Skeletal muscle tissue (tissue), 5 donors: ENCODE data around the gene C18orf32. TPM values are rescaled to one million over a fixed set of nuclear protein-coding genes. Genes with fewer than 3 reads are reported as not detected.

Experiments used
- H3K27ac ChIP-seq: one replicate; pipeline ENCODE4 v1.7.0; 2013; ENCODE audit warnings: mild to moderate bottlenecking, low read depth, low read length, inconsistent platforms
- H3K27me3 ChIP-seq, 3 donors: one replicate each; pipeline ENCODE4 v1.7.0; 2013; ENCODE audit warnings: low read length in 3 of 3; ENCODE audit not compliant: control insufficient read depth in 3 of 3, insufficient read depth in 3 of 3
- H3K36me3 ChIP-seq, 3 donors: one replicate each; pipeline ENCODE4 v1.7.0; 2013; ENCODE audit warnings: low read length in 3 of 3; ENCODE audit not compliant: control insufficient read depth in 3 of 3, insufficient read depth in 3 of 3
- H3K4me1 ChIP-seq, 3 donors: one replicate each; pipeline ENCODE4 v1.7.0; 2013; ENCODE audit warnings: low read length in 3 of 3, mild to moderate bottlenecking in 3 of 3; ENCODE audit not compliant: control insufficient read depth in 3 of 3, insufficient read depth in 3 of 3
- H3K4me3 ChIP-seq, 3 donors: one replicate each; pipeline ENCODE4 v1.7.0; 2013; ENCODE audit warnings: low read length in 3 of 3
- H3K9ac ChIP-seq, 3 donors: one replicate each; pipeline ENCODE4 v1.7.0; 2013; ENCODE audit warnings: low read length in 3 of 3, mild to moderate bottlenecking in 3 of 3, moderate library complexity in 2 of 3, low read depth in 1 of 3
- H3K9me3 ChIP-seq, 3 donors: one replicate each; pipeline ENCODE4 v1.7.0; 2013; ENCODE audit warnings: low read length in 3 of 3; ENCODE audit not compliant: control insufficient read depth in 3 of 3
- small RNA-seq: library from RNA; depleted of rRNA; stranded (forward); fragments of <200 nt; gene quantifications from one replicate; pipeline ENCODE3, GENCODE V24; 2014
- total RNA-seq: library from RNA; depleted of rRNA; stranded (reverse); fragments of >200 nt; gene quantifications from one replicate; pipeline ENCODE4 v1.2.3, GENCODE V29; 2014
- donor health status: Osteomylitis.

C18orf32 gene
- total RNA-seq, 1 donor from 2014 or later = 4.7 TPM

DNA sequence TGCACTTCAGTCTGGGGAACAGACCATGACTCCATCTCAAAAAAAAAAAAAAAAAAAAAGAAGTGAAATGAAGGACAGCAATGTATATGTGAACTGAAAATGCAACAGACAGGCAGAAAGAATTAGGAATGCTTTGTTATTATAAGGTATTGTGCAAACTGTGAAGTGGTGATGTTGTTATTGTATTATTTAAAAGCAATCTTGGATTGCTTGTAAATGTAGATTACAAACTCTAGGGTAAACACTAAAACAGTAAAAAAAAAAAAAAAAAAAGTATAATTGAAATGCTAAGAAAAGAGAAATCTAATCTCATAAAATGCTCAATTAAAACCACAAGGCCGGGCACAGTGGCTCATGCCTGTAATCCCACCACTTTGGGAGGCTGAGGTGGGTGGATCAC, 51.9 kb downstream of the C18orf32 start:
- Histone ChIP-seq H3K36me3 (no peaks in the 10 kb centered on the region), H3K4me1 (peaks cover 6 to 10% (median 9%) of the 10 kb centered on the region in 3 donors), H3K4me3 (no peak overlapping the region), H3K27me3 (no peaks in the 10 kb centered on the region), H3K27ac (no peak overlapping the region), H3K9me3 (no peaks in the 10 kb centered on the region), H3K9ac (no peak overlapping the region)

DNA sequence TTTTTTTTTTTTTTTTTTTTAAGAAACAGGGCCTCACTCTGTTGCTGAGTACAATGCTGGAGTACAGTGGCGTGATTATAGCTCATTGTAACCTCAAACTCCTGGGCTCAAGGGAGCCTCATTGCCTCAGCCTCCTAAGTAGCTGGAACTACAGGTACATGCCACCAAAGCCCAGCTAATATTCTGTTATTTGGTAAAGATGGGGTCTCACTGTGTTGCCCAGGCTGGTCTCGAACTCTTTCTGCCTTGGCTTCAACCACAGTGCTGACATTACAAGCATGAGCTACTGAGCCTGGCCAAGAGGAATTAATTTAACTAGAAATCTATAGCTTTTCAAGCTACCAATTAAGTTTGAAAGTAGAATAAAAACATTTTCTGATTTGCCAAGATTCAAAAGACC, 54.4 kb downstream of the C18orf32 start:
- H3K4me3 ChIP-seq = no peak overlapping the region
- H3K9ac ChIP-seq = no peak overlapping the region
- peaks cover 0 to 5% (median 5%) of the 10 kb centered on the region in 3 donors for H3K36me3 ChIP-seq

DNA sequence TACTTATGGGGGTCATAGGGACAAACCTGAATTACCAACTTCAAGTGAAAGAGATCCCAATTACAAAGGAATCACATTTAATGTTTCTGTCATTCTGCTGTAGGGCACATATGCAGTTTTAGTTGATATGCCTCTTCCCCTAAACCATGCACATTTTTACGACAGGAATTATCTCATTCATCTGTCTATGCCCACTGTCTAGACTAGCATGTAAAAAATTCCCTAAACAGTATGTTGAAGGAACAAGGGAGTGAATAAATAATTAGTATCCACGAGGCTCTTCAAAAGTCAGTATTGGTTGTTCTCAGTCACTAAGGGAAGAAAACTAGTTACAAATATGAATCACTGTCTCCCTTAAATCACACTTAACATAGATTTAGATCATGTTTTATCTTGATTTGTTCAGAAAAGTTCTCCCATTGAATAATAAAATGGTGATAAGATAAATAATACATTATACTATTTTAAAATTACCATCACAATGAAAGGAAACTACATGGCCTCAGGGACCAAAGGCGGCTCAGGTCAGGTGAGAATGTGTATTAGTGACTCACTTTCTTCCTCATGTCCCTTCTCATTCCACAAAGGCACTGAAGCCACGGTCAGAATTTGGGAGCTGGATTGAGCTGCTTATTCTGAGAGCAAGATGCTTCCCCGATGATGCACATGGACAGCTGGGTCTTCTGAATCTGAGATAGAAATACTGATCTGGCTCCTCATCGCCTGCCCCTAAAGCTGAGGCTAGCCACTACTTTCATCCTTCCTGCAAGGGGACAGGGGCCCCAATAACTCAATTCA, 55.7 kb downstream of the C18orf32 start:
- Histone ChIP-seq H3K4me3 (no peak overlapping the region), H3K36me3 (peaks cover 0 to 5% (median 5%) of the 10 kb centered on the region in 3 donors), H3K27ac (no peak overlapping the region), H3K9me3 (no peaks in the 10 kb centered on the region), H3K9ac (no peak overlapping the region), H3K27me3 (no peaks in the 10 kb centered on the region), H3K4me1 (peaks cover 0 to 4% (median 0%) of the 10 kb centered on the region in 3 donors)

More for the DNA sequence above, 54.4 kb downstream of the C18orf32 start:
- H3K9me3 ChIP-seq = no peaks in the 10 kb centered on the region
- H3K27me3 ChIP-seq = no peaks in the 10 kb centered on the region
- no peak overlapping the region for H3K27ac ChIP-seq
- peaks cover 0 to 4% (median 2%) of the 10 kb centered on the region in 3 donors for H3K4me1 ChIP-seq

Small RNA genes lying within 50 kb of the gene (small RNA-seq; reads per million reads assigned to genes)
- not detected for gene SNORD58A
- not detected for gene SNORD58C

Other genes starting within 250 kb of the C18orf32 start
- gene DYM, start 26.6 kb downstream of the C18orf32 start, total RNA-seq = 49.1 TPM
- 1,271 TPM for gene RPL17, start 5.2 kb upstream of the C18orf32 start, total RNA-seq
- 2.6 TPM for gene LIPG, start 74.8 kb upstream of the C18orf32 start, total RNA-seq